C4-2B (cell line): ENCODE results near the gene LRRC8C.
A peak's percentile ranks its signal among the peaks of the same experiment; 100 is the strongest.

Experiments used
- H3K27ac ChIP-seq: fragments of 450-650 bp; 2 replicates; pipeline ENCODE4 v1.5.1; 2017
- ZFX ChIP-seq: fragments of 450-650 bp; IDR thresholded peaks from 2 replicates; pipeline ENCODE4 v1.6.1; 2017
- TF ChIP-seq, protein P1 (sequence below): fragments of 450-650 bp; conservative IDR thresholded peaks from 2 replicates; pipeline ENCODE4 v1.5.1; 2017; ENCODE audit warnings: mild to moderate bottlenecking

The LRRC8C gene

GRCh38 chr1:89632657-89633247 lies at the start of gene LRRC8C:
LRRC8C (plus strand) TSS chr1:89633120; CDS start chr1:89686474, 53,354 bp downstream.
- H3K27ac ChIP-seq = peak within 1 kb of the TSS; percentile 20; the same call in 1 of the 2 replicates
- TF ChIP-seq ZFX = no peak
- TF ChIP-seq, protein P1, sequence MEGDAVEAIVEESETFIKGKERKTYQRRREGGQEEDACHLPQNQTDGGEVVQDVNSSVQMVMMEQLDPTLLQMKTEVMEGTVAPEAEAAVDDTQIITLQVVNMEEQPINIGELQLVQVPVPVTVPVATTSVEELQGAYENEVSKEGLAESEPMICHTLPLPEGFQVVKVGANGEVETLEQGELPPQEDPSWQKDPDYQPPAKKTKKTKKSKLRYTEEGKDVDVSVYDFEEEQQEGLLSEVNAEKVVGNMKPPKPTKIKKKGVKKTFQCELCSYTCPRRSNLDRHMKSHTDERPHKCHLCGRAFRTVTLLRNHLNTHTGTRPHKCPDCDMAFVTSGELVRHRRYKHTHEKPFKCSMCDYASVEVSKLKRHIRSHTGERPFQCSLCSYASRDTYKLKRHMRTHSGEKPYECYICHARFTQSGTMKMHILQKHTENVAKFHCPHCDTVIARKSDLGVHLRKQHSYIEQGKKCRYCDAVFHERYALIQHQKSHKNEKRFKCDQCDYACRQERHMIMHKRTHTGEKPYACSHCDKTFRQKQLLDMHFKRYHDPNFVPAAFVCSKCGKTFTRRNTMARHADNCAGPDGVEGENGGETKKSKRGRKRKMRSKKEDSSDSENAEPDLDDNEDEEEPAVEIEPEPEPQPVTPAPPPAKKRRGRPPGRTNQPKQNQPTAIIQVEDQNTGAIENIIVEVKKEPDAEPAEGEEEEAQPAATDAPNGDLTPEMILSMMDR = peak; percentile 85

GRCh38 chr1:89584211-89584610 lies 48.7 kb upstream of the LRRC8C start:
- no peak for TF ChIP-seq ZFX
- TF ChIP-seq, protein P1 = no peak

GRCh38 chr1:89584781-89585180 lies 48.1 kb upstream of the LRRC8C start:
- no peak for TF ChIP-seq ZFX
- TF ChIP-seq, protein P1 = no peak
- no peak overlapping the region for H3K27ac ChIP-seq

More at GRCh38 chr1:89584211-89584610, 48.7 kb upstream of the LRRC8C start:
- no peak overlapping the region for H3K27ac ChIP-seq

GRCh38 chr1:89587729-89588161 lies 45.2 kb upstream of the LRRC8C start:
- TF ChIP-seq, protein P1 = no peak
- no peak for TF ChIP-seq ZFX

DNA sequence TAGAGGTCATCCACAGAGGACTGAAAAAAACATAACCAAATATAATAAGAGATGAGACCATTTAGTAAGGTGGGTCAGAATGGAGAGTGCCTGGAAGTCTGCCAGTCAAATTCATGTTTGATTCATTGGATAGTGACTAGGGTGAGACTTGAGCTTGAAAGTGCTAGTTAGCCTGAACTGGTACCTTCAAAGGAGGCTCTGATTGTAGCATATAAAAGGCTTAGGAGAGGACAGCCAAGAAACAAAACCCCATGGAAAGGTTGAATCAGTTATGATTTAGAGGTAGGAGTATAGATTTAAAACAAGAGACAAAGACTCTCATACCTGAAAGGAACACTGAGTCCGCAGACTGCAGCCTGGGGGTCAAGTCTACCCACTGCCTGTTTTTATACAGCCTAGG lies 44.4 kb upstream of the LRRC8C start:
- H3K27ac ChIP-seq = no peak overlapping the region
- TF ChIP-seq ZFX = no peak
- TF ChIP-seq, protein P1 = no peak

More at GRCh38 chr1:89587729-89588161, 45.2 kb upstream of the LRRC8C start:
- H3K27ac ChIP-seq = no peak overlapping the region

GRCh38 chr1:89589515-89589914 lies 43.4 kb upstream of the LRRC8C start:
- H3K27ac ChIP-seq = no peak overlapping the region
- TF ChIP-seq, protein P1 = no peak
- no peak for TF ChIP-seq ZFX

GRCh38 chr1:89590341-89591080 lies 42.4 kb upstream of the LRRC8C start:
- TF ChIP-seq, protein P1 = no peak
- no peak for TF ChIP-seq ZFX
- no peak overlapping the region for H3K27ac ChIP-seq

- peak overlapping the region; percentile 61 for H3K27ac ChIP-seq
Observed at GRCh38 chr1:89592861-89593302, 40.0 kb upstream of the LRRC8C start.
